CD4-positive, alpha-beta T cell treated with Interleukin-6 for 4 hours (primary cell): Measurements from ENCODE around the gene ASTN1.

Experiments
- DNase-seq: peaks from one replicate; pipeline ENCODE4 v3.0.0-alpha.2; 2020; ENCODE audit warnings: mixed read lengths

Gene ASTN1

GRCh38 chr1:177164380-177165068 is at the start of gene ASTN1:
ASTN1 (minus strand) TSS chr1:177164712; CDS start chr1:177164676, 36 bp downstream.
- DNase-seq: no peak

GRCh38 chr1:177211231-177211630 is 46.7 kb upstream of the ASTN1 start:
- DNase-seq: no peak

- DNase-seq: no peak
These were observed 45.6 kb upstream of the ASTN1 start for GRCh38 chr1:177210071-177210470.

GRCh38 chr1:177209357-177209756 is 44.8 kb upstream of the ASTN1 start:
- no peak for DNase-seq

GRCh38 chr1:177208920-177209319 is 44.4 kb upstream of the ASTN1 start:
- no peak for DNase-seq

GRCh38 chr1:177206831-177207355 is 42.4 kb upstream of the ASTN1 start:
- no peak for DNase-seq

- DNase-seq: no peak
These were observed 35.8 kb upstream of the ASTN1 start for GRCh38 chr1:177200290-177200689.

GRCh38 chr1:177198243-177198642 is 33.7 kb upstream of the ASTN1 start:
- DNase-seq: no peak

- no peak for DNase-seq
These were observed 25.9 kb upstream of the ASTN1 start for GRCh38 chr1:177190308-177190970.

GRCh38 chr1:177186639-177187038 is 22.1 kb upstream of the ASTN1 start:
- DNase-seq: no peak

GRCh38 chr1:177185209-177185608 is 20.7 kb upstream of the ASTN1 start:
- no peak for DNase-seq

GRCh38 chr1:177183836-177184235 is 19.3 kb upstream of the ASTN1 start:
- DNase-seq: no peak

- no peak for DNase-seq
These were observed 17.2 kb upstream of the ASTN1 start for GRCh38 chr1:177181631-177182291.

GRCh38 chr1:177181280-177181630 is 16.7 kb upstream of the ASTN1 start:
- DNase-seq: no peak

GRCh38 chr1:177174921-177175634 is 10.6 kb upstream of the ASTN1 start:
- DNase-seq: no peak

- DNase-seq: no peak
These were observed 9.5 kb upstream of the ASTN1 start for GRCh38 chr1:177173976-177174375.

- no peak for DNase-seq
These were observed 8.4 kb upstream of the ASTN1 start for GRCh38 chr1:177172866-177173265.

GRCh38 chr1:177172272-177172671 is 7.8 kb upstream of the ASTN1 start:
- DNase-seq: no peak

- DNase-seq: no peak
These were observed 7.1 kb upstream of the ASTN1 start for GRCh38 chr1:177171536-177172123.

GRCh38 chr1:177170756-177171535 is 6.4 kb upstream of the ASTN1 start, which contains the start of gene BRINP2:
BRINP2 (plus strand) TSS chr1:177170958; CDS start chr1:177229877, 58,919 bp downstream.
- no peak for DNase-seq

GRCh38 chr1:177165069-177165439 is 542 bp upstream of the ASTN1 start:
- no peak for DNase-seq

GRCh38 chr1:177163844-177164379 is 600 bp downstream of the ASTN1 start:
- no peak for DNase-seq
